Endothelial cell of umbilical vein (primary cell): ENCODE results near the gene SESTD1. TPM values are rescaled to one million over a fixed set of nuclear protein-coding genes. Genes with fewer than 3 reads are reported as not detected.

Experiments used
- BruUV-seq: library from RNA; stranded (reverse); fragments of 400-500 nt; replicated peaks from 2 replicates; lab custom pipeline; 2021; lab: Mats Ljungman, UMichigan
- CTCF ChIA-PET: fragments of 300-600, 350-600 bp; sonication (Branson Sonifier 250); formaldehyde crosslinking; loops from one replicate; lab custom pipeline; 2021; ENCODE audit warnings: antibody characterized with exemption, inconsistent platforms; lab: Charles Lee
- POLR2A ChIA-PET: fragments of 300-600, 350-600 bp; sonication (Branson Sonifier 250); formaldehyde crosslinking; loops from one replicate; lab custom pipeline; 2021; ENCODE audit warnings: antibody characterized with exemption, inconsistent platforms; lab: Charles Lee
- DNase-seq: peaks from one replicate; pipeline ENCODE4 v3.0.0-alpha.2; 2011; ENCODE audit warnings: low read depth, low spot score
- FAIRE-seq: peaks from 2 replicates; lab custom pipeline; 2011; peaks lifted over from hg19 to GRCh38; lab: Jason Lieb, UNC
- H2AFZ ChIP-seq: 2 replicates; pipeline ENCODE4 v1.6.0; 2012; ENCODE audit warnings: low read depth, low read length, control low read depth, inconsistent platforms
- H3K27ac ChIP-seq: 2 replicates; pipeline ENCODE4 v1.5.1; 2011; ENCODE audit warnings: low read depth, mild to moderate bottlenecking, control low read depth, low read length, moderate library complexity; ENCODE audit not compliant: insufficient read depth
- H3K27me3 ChIP-seq, 2 experiments: 2 replicates each; pipeline versions ENCODE4 v1.6.0 to v1.6.1; 2011; ENCODE audit warnings: low read length in 2 of 2, mixed read lengths in 1 of 2; ENCODE audit not compliant: control insufficient read depth in 2 of 2, insufficient read depth in 2 of 2
- H3K36me3 ChIP-seq, 2 experiments: 2 replicates in 1 of 2; 3 replicates in 1 of 2; pipeline ENCODE4 v1.5.1; 2011; ENCODE audit warnings: low read length in 2 of 2, mild to moderate bottlenecking in 1 of 2, moderate library complexity in 1 of 2; ENCODE audit not compliant: control insufficient read depth in 2 of 2, insufficient read depth in 2 of 2; ENCODE audit errors: extremely low read depth in 1 of 2
- H3K4me1 ChIP-seq: 3 replicates; pipeline ENCODE4 v1.5.1; 2011; ENCODE audit warnings: mild to moderate bottlenecking, low read length; ENCODE audit not compliant: control insufficient read depth, insufficient read depth; ENCODE audit errors: extremely low read depth
- H3K4me2 ChIP-seq: 2 replicates; pipeline ENCODE4 v1.6.1; 2011; ENCODE audit warnings: low read length, control low read depth, mixed read lengths; ENCODE audit not compliant: insufficient read depth
- H3K4me3 ChIP-seq, 3 experiments: fragments of 200-600 bp in 1 of 3; sonication (generic), shearing (Covaris generic) in 1 of 3; replicated peaks in 1 of 3; 2 replicates each; pipeline ENCODE4 v1.5.1; 2011 to 2016; ENCODE audit warnings: control low read depth in 3 of 3, low read length in 3 of 3, mild to moderate bottlenecking in 2 of 3, inconsistent platforms in 1 of 3, low read depth in 1 of 3, moderate library complexity in 1 of 3; ENCODE audit not compliant: insufficient read depth in 1 of 3
- H3K79me2 ChIP-seq: 2 replicates; pipeline ENCODE4 v1.6.0; 2012; ENCODE audit warnings: low read length, inconsistent platforms; ENCODE audit not compliant: control insufficient read depth, insufficient read depth
- H3K9ac ChIP-seq: replicated peaks from 2 replicates; pipeline ENCODE3; 2011; ENCODE audit warnings: low read length, control low read depth; ENCODE audit not compliant: insufficient read depth; ENCODE audit errors: extremely low read depth
- H3K9me1 ChIP-seq: replicated peaks from 3 replicates; pipeline ENCODE4 v1.6.0; 2011; ENCODE audit warnings: mild to moderate bottlenecking, low read length; ENCODE audit not compliant: control insufficient read depth, insufficient read depth; ENCODE audit errors: extremely low read depth
- H3K9me3 ChIP-seq: replicated peaks from 2 replicates; pipeline ENCODE4 v1.5.1; 2012; ENCODE audit warnings: low read length, inconsistent platforms; ENCODE audit not compliant: control insufficient read depth, insufficient read depth
- H4K20me1 ChIP-seq: replicated peaks from 2 replicates; pipeline ENCODE3; 2011; ENCODE audit warnings: mild to moderate bottlenecking, low read length; ENCODE audit not compliant: control insufficient read depth, insufficient read depth; ENCODE audit errors: extremely low read depth
- CTCF ChIP-seq, 2 donors: IDR thresholded peaks; 1 replicate in 1 of 2; 2 replicates in 1 of 2; pipeline ENCODE4 v1.5.1; 2011; ENCODE audit warnings: low read length in 2 of 2, mild to moderate bottlenecking in 2 of 2, moderate library complexity in 2 of 2, control low read depth in 1 of 2, inconsistent platforms in 1 of 2, low read depth in 1 of 2; ENCODE audit not compliant: insufficient read depth in 1 of 2; ENCODE audit errors: extremely low read depth in 1 of 2
- EZH2 ChIP-seq: IDR thresholded peaks from 2 replicates; pipeline ENCODE4 v1.6.1; 2012; ENCODE audit warnings: borderline replicate concordance, low read depth, mild to moderate bottlenecking, moderate library complexity, low read length, inconsistent platforms; ENCODE audit not compliant: severe bottlenecking
- FOS ChIP-seq: IDR thresholded peaks from 2 replicates; pipeline ENCODE4 v1.6.1; 2011; ENCODE audit warnings: mild to moderate bottlenecking, low read length, moderate library complexity, borderline replicate concordance; ENCODE audit not compliant: insufficient read depth
- GATA2 ChIP-seq: IDR thresholded peaks from 2 replicates; pipeline ENCODE4 v1.7.0; 2011; ENCODE audit warnings: low read depth, mild to moderate bottlenecking, moderate library complexity, mixed read lengths, low read length; ENCODE audit not compliant: insufficient read length, insufficient read depth
- JUN ChIP-seq: IDR thresholded peaks from 2 replicates; pipeline ENCODE4 v1.6.1; 2011; ENCODE audit warnings: borderline replicate concordance, low read depth; ENCODE audit not compliant: insufficient read length, insufficient read depth
- MAX ChIP-seq: IDR thresholded peaks from 2 replicates; pipeline ENCODE4 v1.6.1; 2011; ENCODE audit not compliant: insufficient read depth, insufficient read length
- MYC ChIP-seq: IDR thresholded peaks from one replicate; pipeline ENCODE4 v1.6.1; 2011; ENCODE audit warnings: mild to moderate bottlenecking, low read depth, low read length
- POLR2A ChIP-seq: IDR thresholded peaks from 2 replicates; pipeline ENCODE4 v1.6.1; 2012; ENCODE audit warnings: low read depth, mild to moderate bottlenecking, control low read depth, low read length
- POLR2AphosphoS5 ChIP-seq: IDR thresholded peaks from 2 replicates; pipeline ENCODE4 v1.6.1; 2012; ENCODE audit warnings: low read depth, mild to moderate bottlenecking, control low read depth, low read length, moderate library complexity; ENCODE audit not compliant: insufficient read depth
- dilution Hi-C: fragments of 300-500 bp; cut with MboI; formaldehyde crosslinking; loops from one replicate; pipeline ENCODE4 v1.15.0; 2019; ENCODE audit warnings: low sequenced_read_pairs; ENCODE audit not compliant: extremely low pct_ligation_motif_present
- intact Hi-C: fragments of 100-400 bp; cut with micrococcal nuclease; formaldehyde crosslinking; loops from one replicate; pipeline ENCODE4 v1.10.0; 2022
- polyA plus RNA-seq, 4 experiments: library from polyadenylated mRNA; depleted of rRNA in 3 of 4; stranded (reverse) in 3 of 4; unstranded in 1 of 4; fragments of >200 nt; gene quantifications; 2 replicates each; pipeline versions ENCODE4 v1.2.1 to v1.2.3, GENCODE V29; 2011 to 2012; ENCODE audit warnings: missing spikeins in 1 of 4
- total RNA-seq: library from RNA; stranded (reverse); gene quantifications from 2 replicates; pipeline ENCODE4 v1.2.3, GENCODE V29; 2021

SESTD1 gene
- total and polyA plus RNA-seq, 2 donors (not counting 3 experiments of a cell fraction or from before 2014, with no cell fraction given) = 9.8 to 72.4 TPM

- dilution Hi-C loops (no loop called here), intact Hi-C loops (no loop called here)
- ChIA-PET CTCF (no interaction called here), POLR2A (no interaction called here)
- Histone ChIP-seq H3K4me1 (no peaks in the 10 kb centered on the region), H3K79me2 (peaks cover 32% of the 10 kb centered on the region), H3K27me3 (no peaks in the 10 kb centered on the region), H3K9me1 (no peaks in the 10 kb centered on the region), H3K9ac (no peak overlapping the region), H3K9me3 (no peaks in the 10 kb centered on the region), H3K4me3 (no peak overlapping the region), H4K20me1 (peaks cover 2% of the 10 kb centered on the region), H2AFZ (no peak overlapping the region), H3K27ac (no peak overlapping the region), H3K36me3 (no peaks in the 10 kb centered on the region), H3K4me2 (no peak overlapping the region)
- FAIRE-seq = no peak
- no peak for DNase-seq
- no TSS peak for BruUV-seq
- no peak for TF ChIP-seq GATA2
- no peak for TF ChIP-seq JUN
- no peak for TF ChIP-seq MYC
- TF ChIP-seq CTCF (IDR thresholded peaks at IDR 0.05; ENCODE audit: extremely low read depth in 1 of 2, insufficient read depth in 1 of 2, low read depth in 1 of 2, low read length in 2 of 2) = no peak
- no peak for TF ChIP-seq EZH2
- TF ChIP-seq FOS = no peak
- TF ChIP-seq MAX = no peak
- no peak for TF ChIP-seq POLR2AphosphoS5
- no peak for TF ChIP-seq POLR2A
These were observed 69.5 kb downstream of the SESTD1 start for GRCh38 chr2:179195141-179195540.
